NCI-H226 (cell line): ENCODE measurements around the gene FYN.

Experiments used
- DNase-seq: peaks from one replicate; pipeline ENCODE4 v3.0.0-alpha.2; 2015

The FYN gene

DNA sequence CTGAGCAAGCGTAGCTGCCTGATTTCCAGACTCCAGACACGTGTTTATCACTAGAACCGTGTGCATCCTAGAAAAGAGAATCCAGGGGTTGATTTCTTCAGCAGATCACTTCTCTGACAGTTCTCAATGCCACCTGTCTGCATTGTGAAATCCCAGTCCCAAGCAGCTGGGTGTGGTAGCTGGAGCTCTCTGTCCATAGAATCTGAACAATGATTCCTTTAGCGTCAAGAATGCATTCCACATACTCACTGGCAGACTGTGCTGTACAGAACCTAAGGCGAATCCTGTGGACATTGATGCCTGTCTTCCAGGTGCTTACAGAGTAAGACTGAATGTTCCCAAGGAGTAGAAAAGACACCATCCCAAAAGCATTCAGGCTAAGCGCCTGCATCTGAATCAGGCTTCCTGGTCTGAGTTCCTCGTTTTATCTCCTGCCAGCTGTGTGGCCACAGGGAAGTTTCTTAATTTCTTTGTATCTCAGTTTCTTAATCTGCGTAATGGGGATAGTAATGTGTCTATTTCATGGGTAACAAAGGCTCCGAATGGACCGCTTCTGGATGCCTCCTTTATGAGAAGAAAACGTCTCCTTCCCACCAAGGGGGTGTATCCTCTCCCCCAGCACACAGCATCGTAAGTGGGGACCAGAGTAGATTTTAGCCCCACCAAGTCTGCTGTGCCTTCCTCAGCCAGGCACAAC lies 257.2 kb downstream of the FYN start:
- no peak for DNase-seq

DNA sequence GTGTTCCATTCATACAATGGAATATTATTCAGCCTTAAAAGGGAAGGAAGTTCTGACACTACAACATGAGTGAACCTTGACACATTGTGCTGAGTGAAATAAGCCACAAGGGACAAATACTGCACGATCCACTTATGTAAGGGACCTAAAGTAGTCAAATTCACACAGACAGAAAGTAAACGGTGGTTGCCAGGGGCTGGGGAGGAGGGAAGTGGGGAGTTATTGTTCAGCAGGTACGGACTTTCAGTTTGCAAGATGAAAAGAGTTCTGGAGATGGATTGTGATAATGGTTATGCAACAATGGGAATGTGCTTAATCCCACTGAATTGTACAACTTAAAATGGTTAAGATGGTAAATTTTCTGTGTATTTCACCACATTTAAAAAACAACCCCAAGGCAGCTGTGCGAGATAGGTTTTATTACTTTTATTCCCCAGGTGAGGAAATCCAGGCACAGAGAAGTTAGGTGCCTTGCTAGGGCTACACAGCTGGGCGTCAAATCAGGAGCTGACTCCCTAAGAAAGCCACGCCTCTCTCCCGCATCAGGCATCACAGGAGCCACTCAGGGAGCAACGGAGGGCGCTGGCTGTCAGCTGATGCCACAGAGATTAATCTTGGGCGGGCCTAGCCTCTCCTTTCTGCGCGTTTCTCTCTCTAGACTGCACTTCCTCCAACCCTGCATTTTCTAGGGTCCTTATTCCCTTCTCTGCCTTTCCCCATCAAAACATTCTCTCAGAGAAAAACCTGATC lies 258.2 kb downstream of the FYN start:
- no peak for DNase-seq

DNA sequence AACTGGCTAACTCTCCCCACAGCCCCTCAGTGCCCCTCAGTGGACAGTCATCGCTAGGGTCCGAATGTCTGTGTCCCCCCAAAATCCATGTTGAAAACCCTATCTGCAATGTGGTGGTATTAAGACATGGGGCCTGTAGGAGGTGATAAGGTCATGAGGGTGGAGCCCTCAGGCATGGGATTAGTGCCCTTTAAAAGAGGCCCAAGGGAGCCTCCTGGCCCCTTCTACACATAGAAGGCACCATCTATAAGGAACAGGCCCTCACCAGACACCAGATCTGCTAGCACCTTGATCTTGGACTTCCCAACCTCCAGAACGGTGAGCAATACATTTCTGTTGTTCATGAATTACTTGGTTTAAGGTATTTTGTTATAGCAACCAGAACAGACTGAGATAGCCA lies 260.9 kb downstream of the FYN start:
- no peak for DNase-seq

DNA sequence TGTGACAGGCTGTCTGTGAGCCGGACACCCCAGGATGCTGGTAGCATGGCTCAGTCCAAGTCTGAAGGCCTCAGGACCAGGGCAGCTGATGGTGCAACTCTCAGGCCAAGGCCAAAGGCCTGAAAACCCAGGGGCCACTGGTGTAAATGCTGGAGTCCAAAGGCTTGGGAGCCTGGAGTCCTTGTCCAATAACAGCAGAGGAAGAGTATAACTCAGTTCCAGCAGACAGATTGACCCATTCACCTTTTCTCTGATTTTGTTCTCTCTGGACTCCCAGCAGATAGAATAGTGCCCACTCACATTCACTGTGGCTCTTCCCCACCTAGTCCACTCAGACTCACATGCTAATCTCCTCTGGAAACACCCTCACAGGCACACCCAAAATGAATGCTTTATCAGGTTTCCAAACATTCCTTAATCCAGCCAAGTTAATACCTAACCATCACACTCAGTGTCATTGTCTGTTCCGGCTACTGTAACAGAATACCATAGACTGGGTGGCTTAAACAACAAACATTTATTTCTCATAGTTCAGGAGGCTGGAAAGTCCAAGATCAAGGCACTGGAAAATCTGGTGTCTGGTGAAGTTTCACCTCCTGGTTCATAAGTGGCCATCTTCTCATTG lies 262.6 kb downstream of the FYN start:
- no peak for DNase-seq
